Activated CD8-positive, alpha-beta T cell treated with anti-CD3 and anti-CD28 coated beads for 36 hours (primary cell): ENCODE measurements around the gene FBXO34. TPM values are rescaled to one million over a fixed set of nuclear protein-coding genes. Genes with fewer than 3 reads are reported as not detected.

Source experiments
- ATAC-seq: fragments of 200-7000 bp; cut with Tn5 transposase; one replicate; pipeline ENCODE4 v1.10.0; 2021; ENCODE audit warnings: mild to moderate bottlenecking, moderate library complexity
- CTCF ChIA-PET: fragments of 350-600 bp; sonication (Branson Sonifier 250); formaldehyde crosslinking; loops from one replicate; lab custom pipeline; 2021; ENCODE audit warnings: antibody characterized with exemption; lab: Charles Lee
- POLR2A ChIA-PET: fragments of 350-600 bp; sonication (Branson Sonifier 250); formaldehyde crosslinking; loops from one replicate; lab custom pipeline; 2021; ENCODE audit warnings: antibody characterized with exemption; lab: Charles Lee
- DNase-seq: peaks from one replicate; pipeline ENCODE4 v3.0.0-alpha.2; 2020
- H3K27ac Mint-ChIP-seq: one replicate; pipeline ENCODE4 v1.8.0; 2021; ENCODE audit warnings: mild to moderate bottlenecking, mixed read lengths
- H3K27me3 Mint-ChIP-seq: one replicate; pipeline ENCODE4 v1.8.0; 2021; ENCODE audit warnings: mixed read lengths
- H3K36me3 Mint-ChIP-seq: one replicate; pipeline ENCODE4 v1.8.0; 2021; ENCODE audit warnings: low read depth, mixed read lengths
- H3K4me1 Mint-ChIP-seq: one replicate; pipeline ENCODE4 v1.8.0; 2021; ENCODE audit warnings: low read depth, mixed read lengths
- H3K4me3 Mint-ChIP-seq: one replicate; pipeline ENCODE4 v1.8.0; 2021; ENCODE audit warnings: mild to moderate bottlenecking, moderate library complexity, mixed read lengths
- H3K9me3 Mint-ChIP-seq: one replicate; pipeline ENCODE4 v1.8.0; 2021; ENCODE audit warnings: mixed read lengths
- intact Hi-C: fragments of 100-400 bp; cut with micrococcal nuclease; formaldehyde crosslinking; loops from one replicate; pipeline ENCODE4 v1.10.0; 2022
- total RNA-seq, 2 experiments: library from RNA; stranded (reverse); gene quantifications; one replicate each; pipeline ENCODE4 v1.2.3, GENCODE V29; 2021
- TF ChIP-seq, protein P1 (sequence below): fragments of 200-600 bp; IDR thresholded peaks from one replicate; pipeline ENCODE4 v1.8.0; 2022; ENCODE audit warnings: antibody characterized with exemption, mild to moderate bottlenecking

Gene FBXO34
- total RNA-seq, 2 experiments from 2014 or later = 17.7 to 20.0 TPM

DNA sequence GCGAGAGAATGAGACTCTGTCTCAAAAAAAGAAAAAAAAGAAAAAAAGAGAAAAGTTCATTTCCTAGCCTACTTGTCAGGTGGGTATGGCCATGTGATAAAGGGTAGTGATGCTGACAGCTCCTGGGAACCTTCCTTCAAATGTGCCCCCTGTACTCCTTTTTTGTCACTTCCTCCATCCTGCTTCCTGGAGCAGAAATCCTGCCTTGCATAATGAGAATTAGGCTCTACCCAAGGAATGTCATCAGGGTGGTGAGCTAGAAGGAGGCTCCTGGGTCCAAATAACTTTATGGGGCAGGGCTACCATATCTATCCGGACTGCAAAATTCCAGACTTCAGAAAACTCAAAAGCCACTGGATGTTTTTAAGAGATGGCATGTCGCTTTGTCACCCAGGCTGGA lies 27.8 kb upstream of the FBXO34 start:
- ChIA-PET POLR2A (no interaction called here), CTCF (interaction anchor here (0.7 to 3.1 kb wide), 3 partner anchors 27 to 186 kb away, joined by 3 to 24 read pairs (median 5); no protein-coding TSS in a partner anchor)
- Mint-ChIP-seq H3K4me1 (no peaks in the 10 kb centered on the region), H3K36me3 (no peaks in the 10 kb centered on the region), H3K27ac (no peak overlapping the region), H3K4me3 (no peak overlapping the region), H3K9me3 (no peaks in the 10 kb centered on the region), H3K27me3 (peaks cover 7% of the 10 kb centered on the region)
- TF ChIP-seq, protein P1, sequence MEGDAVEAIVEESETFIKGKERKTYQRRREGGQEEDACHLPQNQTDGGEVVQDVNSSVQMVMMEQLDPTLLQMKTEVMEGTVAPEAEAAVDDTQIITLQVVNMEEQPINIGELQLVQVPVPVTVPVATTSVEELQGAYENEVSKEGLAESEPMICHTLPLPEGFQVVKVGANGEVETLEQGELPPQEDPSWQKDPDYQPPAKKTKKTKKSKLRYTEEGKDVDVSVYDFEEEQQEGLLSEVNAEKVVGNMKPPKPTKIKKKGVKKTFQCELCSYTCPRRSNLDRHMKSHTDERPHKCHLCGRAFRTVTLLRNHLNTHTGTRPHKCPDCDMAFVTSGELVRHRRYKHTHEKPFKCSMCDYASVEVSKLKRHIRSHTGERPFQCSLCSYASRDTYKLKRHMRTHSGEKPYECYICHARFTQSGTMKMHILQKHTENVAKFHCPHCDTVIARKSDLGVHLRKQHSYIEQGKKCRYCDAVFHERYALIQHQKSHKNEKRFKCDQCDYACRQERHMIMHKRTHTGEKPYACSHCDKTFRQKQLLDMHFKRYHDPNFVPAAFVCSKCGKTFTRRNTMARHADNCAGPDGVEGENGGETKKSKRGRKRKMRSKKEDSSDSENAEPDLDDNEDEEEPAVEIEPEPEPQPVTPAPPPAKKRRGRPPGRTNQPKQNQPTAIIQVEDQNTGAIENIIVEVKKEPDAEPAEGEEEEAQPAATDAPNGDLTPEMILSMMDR = no peak
- DNase-seq = no peak
- no peak for ATAC-seq
- intact Hi-C loops = no loop called here

DNA sequence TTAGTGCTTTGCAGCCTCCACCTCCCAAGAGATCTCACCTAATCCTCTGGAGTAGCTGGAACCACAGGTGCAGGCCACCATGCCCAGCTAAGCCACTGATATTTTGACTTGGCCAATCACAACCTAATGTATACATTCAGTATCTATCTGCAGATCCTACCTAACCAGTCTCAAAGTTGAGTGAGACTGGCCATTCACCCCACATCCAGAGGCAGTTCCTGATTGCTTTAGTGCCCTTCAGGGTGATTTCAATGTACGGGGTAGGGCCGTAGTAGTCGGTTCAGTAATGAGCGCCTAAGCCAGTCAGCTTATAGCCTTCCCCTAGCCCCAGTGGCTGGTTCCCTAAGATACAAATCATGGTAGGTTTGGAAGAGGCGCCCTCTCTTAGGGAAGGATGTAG lies 27.4 kb upstream of the FBXO34 start:
- ChIA-PET CTCF (interaction anchor here (0.7 to 3.1 kb wide), 3 partner anchors 27 to 186 kb away, joined by 3 to 24 read pairs (median 5); no protein-coding TSS in a partner anchor), POLR2A (no interaction called here)
- TF ChIP-seq, protein P1 = no peak
- H3K4me3 Mint-ChIP-seq = no peak overlapping the region
- no peaks in the 10 kb centered on the region for H3K36me3 Mint-ChIP-seq
- H3K27me3 Mint-ChIP-seq = peaks cover 11% of the 10 kb centered on the region
- DNase-seq (no peak), ATAC-seq (no peak)
- intact Hi-C loops = no loop called here
- H3K27ac Mint-ChIP-seq = no peak overlapping the region
- H3K9me3 Mint-ChIP-seq = no peaks in the 10 kb centered on the region
- H3K4me1 Mint-ChIP-seq = no peaks in the 10 kb centered on the region

DNA sequence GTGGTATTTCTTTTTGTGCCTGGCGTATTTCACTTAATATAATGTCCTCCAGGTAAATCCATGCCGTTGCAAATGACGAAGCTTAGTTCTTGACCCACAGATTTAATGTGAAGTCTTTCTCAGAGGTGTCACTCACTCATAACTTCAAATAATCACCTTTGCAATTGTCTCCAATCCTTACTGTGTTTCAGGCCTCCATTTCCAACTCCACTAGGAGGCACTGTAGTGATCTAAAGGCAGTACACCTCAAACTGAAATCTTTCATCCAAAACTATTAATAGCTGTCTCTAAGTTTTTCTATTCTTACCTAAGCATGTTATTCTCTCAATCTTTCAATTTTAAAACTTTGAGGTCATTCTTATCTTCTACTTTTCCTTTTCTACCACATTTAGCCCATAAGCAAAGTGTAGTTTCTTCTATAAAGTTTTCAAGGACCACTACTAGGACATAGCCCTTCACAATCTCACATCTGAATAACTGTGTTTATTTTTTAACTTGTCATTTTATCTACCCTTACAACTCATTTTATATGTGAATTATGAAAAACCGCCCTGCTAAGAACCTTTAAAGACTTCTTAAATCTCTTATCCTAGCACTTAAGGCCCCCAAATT lies 25.5 kb upstream of the FBXO34 start:
- H3K4me3 Mint-ChIP-seq = no peak overlapping the region
- ATAC-seq = peak; percentile 34
- no peaks in the 10 kb centered on the region for H3K36me3 Mint-ChIP-seq
- POLR2A ChIA-PET = no interaction called here
- DNase-seq = peak; percentile 47
- H3K27ac Mint-ChIP-seq = no peak overlapping the region
- no peaks in the 10 kb centered on the region for H3K4me1 Mint-ChIP-seq
- CTCF ChIA-PET = interaction anchor here (0.6 to 3.3 kb wide), 30 partner anchors 8 to 1229 kb away, joined by 3 to 24 read pairs (median 4); partner anchors contain the start of gene FBXO34
- TF ChIP-seq, protein P1 = peak; percentile 64
- H3K9me3 Mint-ChIP-seq = no peaks in the 10 kb centered on the region
- H3K27me3 Mint-ChIP-seq = peaks cover 9% of the 10 kb centered on the region
- intact Hi-C loops = no loop called here

DNA sequence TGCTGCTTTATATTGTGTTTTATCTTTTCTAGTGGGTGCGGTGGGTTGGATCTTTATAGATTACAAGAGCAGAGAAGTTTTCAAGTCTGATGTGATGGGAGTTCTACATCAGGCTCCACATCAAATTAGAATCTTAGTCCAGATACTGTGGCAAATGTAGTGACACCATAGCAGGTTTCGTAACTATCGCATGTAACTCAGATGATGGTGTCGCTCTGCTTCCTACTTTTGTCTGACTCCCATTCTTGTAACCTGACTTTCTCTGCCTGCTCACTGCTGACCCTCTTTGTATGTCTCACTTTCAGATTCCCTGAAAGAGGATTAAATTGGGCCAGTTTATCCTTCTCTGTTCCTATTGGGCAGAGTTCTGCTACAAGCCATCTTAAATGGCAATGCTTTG lies 22.8 kb upstream of the FBXO34 start:
- intact Hi-C loops = no loop called here
- POLR2A ChIA-PET = no interaction called here
- Mint-ChIP-seq H3K27me3 (peaks cover 7% of the 10 kb centered on the region), H3K4me3 (no peak overlapping the region), H3K4me1 (no peaks in the 10 kb centered on the region), H3K36me3 (no peaks in the 10 kb centered on the region), H3K9me3 (no peaks in the 10 kb centered on the region), H3K27ac (no peak overlapping the region)
- TF ChIP-seq, protein P1 = no peak
- no peak for DNase-seq
- ATAC-seq = no peak
- CTCF ChIA-PET = interaction anchor here (2.2 kb wide), 1 partner anchor 9 kb away, joined by 5 read pairs; no protein-coding TSS in a partner anchor

DNA sequence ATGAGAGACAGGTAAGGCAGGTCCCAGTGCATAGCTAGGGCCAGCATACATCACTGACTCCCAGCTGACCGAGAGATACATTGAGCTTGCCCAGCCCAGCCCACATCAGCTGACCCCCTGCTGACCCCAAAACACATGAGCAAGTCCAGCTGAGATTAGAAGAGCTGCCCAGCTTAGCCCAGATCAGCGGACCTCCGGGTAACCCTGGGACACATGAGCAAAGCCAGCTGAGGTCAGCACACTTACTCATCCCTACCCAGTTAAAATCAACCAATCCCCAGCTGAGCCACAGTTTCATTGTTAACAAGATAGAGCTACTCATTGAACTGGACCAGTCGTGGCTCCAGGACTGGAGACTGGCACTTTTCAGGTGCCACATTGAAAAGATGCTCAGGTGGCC lies 21.8 kb upstream of the FBXO34 start:
- ChIA-PET POLR2A (no interaction called here), CTCF (interaction anchor here (1.0 to 2.2 kb wide), 3 partner anchors 21 to 197 kb away, joined by 4 to 10 read pairs (median 10); partner anchors contain the start of gene FBXO34)
- TF ChIP-seq, protein P1 = no peak
- Mint-ChIP-seq H3K27ac (no peak overlapping the region), H3K4me1 (no peaks in the 10 kb centered on the region), H3K27me3 (peaks cover 7% of the 10 kb centered on the region), H3K4me3 (no peak overlapping the region), H3K9me3 (no peaks in the 10 kb centered on the region), H3K36me3 (no peaks in the 10 kb centered on the region)
- ATAC-seq (no peak), DNase-seq (no peak)
- intact Hi-C loops = no loop called here
